HG03039 (cell line): ENCODE measurements around the gene FARP1.

Experiments used
- ATAC-seq: cut with Tn5 transposase; IDR thresholded peaks from one replicate; pipeline ENCODE4 v1.9.1; 2021; ENCODE audit warnings: mild to moderate bottlenecking, moderate library complexity; ENCODE audit not compliant: unreplicated experiment

Gene FARP1

GRCh38 chr13:98322091-98322718 is 179.3 kb downstream of the FARP1 start:
- no peak for ATAC-seq

- no peak for ATAC-seq
Measured at GRCh38 chr13:98324105-98324504, 181.2 kb downstream of the FARP1 start.

GRCh38 chr13:98325724-98326123 is 182.8 kb downstream of the FARP1 start:
- ATAC-seq: no peak

- no peak for ATAC-seq
Measured at GRCh38 chr13:98326291-98326690, 183.4 kb downstream of the FARP1 start.

GRCh38 chr13:98327371-98328270 is 184.7 kb downstream of the FARP1 start:
- no peak for ATAC-seq

GRCh38 chr13:98328511-98328910 is 185.6 kb downstream of the FARP1 start:
- ATAC-seq: no peak

- ATAC-seq: no peak
Measured at GRCh38 chr13:98332222-98332621, 189.3 kb downstream of the FARP1 start.

- ATAC-seq: no peak
Measured at GRCh38 chr13:98332691-98333090, 189.8 kb downstream of the FARP1 start.

- no peak for ATAC-seq
Measured at GRCh38 chr13:98333486-98333885, 190.6 kb downstream of the FARP1 start.

GRCh38 chr13:98334620-98335205 is 191.8 kb downstream of the FARP1 start:
- no peak for ATAC-seq

GRCh38 chr13:98335721-98336120 is 192.8 kb downstream of the FARP1 start:
- no peak for ATAC-seq

GRCh38 chr13:98338310-98338709 is 195.4 kb downstream of the FARP1 start:
- ATAC-seq: no peak

GRCh38 chr13:98339684-98340425 is 197.0 kb downstream of the FARP1 start:
- ATAC-seq: no peak

GRCh38 chr13:98342953-98343352 is 200.1 kb downstream of the FARP1 start:
- ATAC-seq: no peak

GRCh38 chr13:98343461-98343860 is 200.6 kb downstream of the FARP1 start:
- no peak for ATAC-seq

GRCh38 chr13:98344392-98344791 is 201.5 kb downstream of the FARP1 start:
- ATAC-seq: no peak

- ATAC-seq: no peak
Measured at GRCh38 chr13:98345107-98345935, 202.4 kb downstream of the FARP1 start.

- ATAC-seq: no peak
Measured at GRCh38 chr13:98346904-98347636, 204.2 kb downstream of the FARP1 start.

GRCh38 chr13:98347756-98348155 is 204.9 kb downstream of the FARP1 start:
- ATAC-seq: no peak
